Hematopoietic multipotent progenitor cell treated with erythropoietin and hydrocortisone succinate and interleukin-3 and kit ligand, for 4 days (in vitro differentiated cells): ENCODE results near the gene CBL.
A peak's percentile ranks its signal among the peaks of the same experiment; 100 is the strongest.

Source experiments
- DNase-seq: peaks from one replicate; pipeline ENCODE4 v3.0.0-alpha.2; 2015

Gene CBL

GRCh38 chr11:119351232-119351631 lies 145.1 kb downstream of the CBL start:
- DNase-seq = no peak

- DNase-seq = no peak
These were observed 146.7 kb downstream of the CBL start for GRCh38 chr11:119352857-119353260.

GRCh38 chr11:119355091-119355843 lies 149.1 kb downstream of the CBL start:
- DNase-seq = no peak

- DNase-seq = peak; percentile 87
These were observed 150.4 kb downstream of the CBL start for GRCh38 chr11:119356349-119357031.

DNA sequence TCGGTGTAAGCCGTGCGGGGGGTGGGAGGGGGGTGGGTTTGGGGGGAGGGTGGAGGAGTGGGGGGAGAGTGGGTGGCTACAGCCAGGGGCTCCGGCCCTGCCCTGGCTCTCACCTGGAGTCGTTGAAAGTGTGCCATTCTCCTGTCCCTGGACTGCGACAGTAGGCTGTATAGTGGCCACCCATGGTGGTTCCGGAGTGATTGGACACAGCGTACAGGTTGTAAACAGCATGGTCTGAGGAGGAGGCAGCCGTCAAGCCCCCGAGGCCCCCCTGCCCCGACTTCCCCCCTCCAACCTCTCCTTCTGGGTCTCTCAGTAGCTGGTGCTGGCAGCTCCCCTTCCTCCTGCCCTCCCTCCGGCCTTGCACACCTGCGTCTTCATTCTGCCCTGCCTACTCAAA lies 150.9 kb downstream of the CBL start:
- no peak for DNase-seq
